Lung microvascular endothelial cell (primary cell): ENCODE data around the gene SRPK2. TPM values are rescaled to one million over a fixed set of nuclear protein-coding genes. Genes with fewer than 3 reads are reported as not detected.
"Not testable (repeated sequence)": the region's sequence is repeated elsewhere in the genome, so short reads cannot be mapped to it uniquely, and the experiment has no call there.

Source experiments
- DNase-seq, 2 donors: peaks; one replicate each; pipeline versions ENCODE4 v3.0.0 to v3.0.0-alpha.2; 2010; ENCODE audit warnings: low read depth in 2 of 2
- total RNA-seq: library from RNA; depleted of rRNA; stranded (reverse); fragments of >200 nt; gene quantifications from 2 replicates; pipeline ENCODE4 v1.2.1, GENCODE V29; 2014

Gene SRPK2
- total RNA-seq, 1 donor from 2014 or later, result 54.4 TPM

- DNase-seq, result no peak
These were observed 11.7 kb downstream of the SRPK2 start for GRCh38 chr7:105376908-105377533.

GRCh38 chr7:105369944-105370343 lies 18.8 kb downstream of the SRPK2 start:
- peak in 1 of 2 donors; percentile 12 for DNase-seq

GRCh38 chr7:105367458-105367857 lies 21.3 kb downstream of the SRPK2 start:
- no peak for DNase-seq

GRCh38 chr7:105365541-105366534 lies 22.9 kb downstream of the SRPK2 start:
- peak in 1 of 2 donors; percentile 20 for DNase-seq

GRCh38 chr7:105364684-105365083 lies 24.0 kb downstream of the SRPK2 start:
- peak; percentile 33 to 46 for DNase-seq

- DNase-seq, result not testable (repeated sequence)
These were observed 25.1 kb downstream of the SRPK2 start for GRCh38 chr7:105363657-105364056.

- DNase-seq, result not testable (repeated sequence)
These were observed 26.0 kb downstream of the SRPK2 start for GRCh38 chr7:105362685-105363084.

GRCh38 chr7:105361995-105362394 lies 26.7 kb downstream of the SRPK2 start:
- DNase-seq, result not testable (repeated sequence)

- DNase-seq, result not testable (repeated sequence)
These were observed 28.6 kb downstream of the SRPK2 start for GRCh38 chr7:105360149-105360548.

- no peak for DNase-seq
These were observed 33.0 kb downstream of the SRPK2 start for GRCh38 chr7:105355701-105356100.

- DNase-seq, result no peak
These were observed 34.3 kb downstream of the SRPK2 start for GRCh38 chr7:105354383-105354782.

GRCh38 chr7:105353752-105354328 lies 34.9 kb downstream of the SRPK2 start:
- DNase-seq, result no peak

- DNase-seq, result no peak
These were observed 35.6 kb downstream of the SRPK2 start for GRCh38 chr7:105352901-105353668.

GRCh38 chr7:105352018-105352612 lies 36.6 kb downstream of the SRPK2 start:
- DNase-seq, result peak; percentile 39 to 88

GRCh38 chr7:105350906-105351305 lies 37.8 kb downstream of the SRPK2 start:
- DNase-seq, result no peak

GRCh38 chr7:105348177-105348576 lies 40.5 kb downstream of the SRPK2 start:
- DNase-seq, result not testable (repeated sequence)

- DNase-seq, result no peak
These were observed 42.0 kb downstream of the SRPK2 start for GRCh38 chr7:105346593-105347322.

- DNase-seq, result no peak
These were observed 42.6 kb downstream of the SRPK2 start for GRCh38 chr7:105346138-105346537.

- peak in 1 of 2 donors; percentile 60 for DNase-seq
These were observed 43.0 kb downstream of the SRPK2 start for GRCh38 chr7:105345725-105346124.

GRCh38 chr7:105345003-105345402 lies 43.7 kb downstream of the SRPK2 start:
- no peak for DNase-seq
